Keratinocyte (primary cell): ENCODE data around the gene TACR2. TPM values are rescaled to one million over a fixed set of nuclear protein-coding genes. Genes with fewer than 3 reads are reported as not detected.

ENCODE experiments used
- DNase-seq: peaks from one replicate; pipeline ENCODE4 v3.0.0-alpha.2; 2011; ENCODE audit warnings: low read depth, missing footprints, low spot score
- FAIRE-seq: peaks from 2 replicates; lab custom pipeline; 2011; peaks lifted over from hg19 to GRCh38; lab: Jason Lieb, UNC
- H2AFZ ChIP-seq: 2 replicates; pipeline ENCODE4 v1.6.0; 2012; ENCODE audit warnings: low read length, control low read depth, inconsistent platforms; ENCODE audit not compliant: control insufficient read depth
- H3K27ac ChIP-seq: 2 replicates; pipeline ENCODE4 v1.5.1; 2011; ENCODE audit warnings: low read length; ENCODE audit not compliant: control insufficient read depth, insufficient read depth
- H3K27me3 ChIP-seq: 3 replicates; pipeline ENCODE4 v1.6.0; 2011; ENCODE audit warnings: low read length; ENCODE audit not compliant: control insufficient read depth, insufficient read depth; ENCODE audit errors: extremely low read depth
- H3K36me3 ChIP-seq, 2 experiments: 2 replicates in 1 of 2; 3 replicates in 1 of 2; pipeline ENCODE4 v1.5.1; 2011; ENCODE audit warnings: low read length in 2 of 2, mild to moderate bottlenecking in 1 of 2; ENCODE audit not compliant: control insufficient read depth in 2 of 2, insufficient read depth in 2 of 2; ENCODE audit errors: extremely low read depth in 1 of 2
- H3K4me1 ChIP-seq: 3 replicates; pipeline ENCODE4 v1.5.1; 2011; ENCODE audit warnings: low read length; ENCODE audit not compliant: control insufficient read depth, insufficient read depth; ENCODE audit errors: extremely low read depth
- H3K4me2 ChIP-seq: 3 replicates; pipeline ENCODE4 v1.6.0; 2011; ENCODE audit warnings: low read depth, low read length; ENCODE audit not compliant: control insufficient read depth, insufficient read depth; ENCODE audit errors: extremely low read depth
- H3K4me3 ChIP-seq, 3 experiments: fragments of 200-600 bp in 1 of 3; sonication (generic) in 1 of 3; 2 replicates in 2 of 3; 3 replicates in 1 of 3; pipeline ENCODE4 v1.5.1; 2011 to 2016; ENCODE audit warnings: low read length in 3 of 3, mild to moderate bottlenecking in 3 of 3, control low read depth in 2 of 3, inconsistent platforms in 1 of 3, low read depth in 1 of 3, mixed read lengths in 1 of 3, mixed run types in 1 of 3, moderate library complexity in 1 of 3; ENCODE audit not compliant: control insufficient read depth in 2 of 3, insufficient read depth in 2 of 3; ENCODE audit errors: extremely low read depth in 1 of 3
- H3K79me2 ChIP-seq: 2 replicates; pipeline ENCODE4 v1.6.0; 2012; ENCODE audit warnings: low read length; ENCODE audit not compliant: control insufficient read depth, insufficient read depth
- H3K9ac ChIP-seq: 3 replicates; pipeline ENCODE4 v1.6.0; 2011; ENCODE audit warnings: low read length; ENCODE audit not compliant: control insufficient read depth, insufficient read depth; ENCODE audit errors: extremely low read depth
- H3K9me1 ChIP-seq: 3 replicates; pipeline ENCODE4 v1.6.0; 2011; ENCODE audit warnings: low read length; ENCODE audit not compliant: control insufficient read depth, insufficient read depth; ENCODE audit errors: extremely low read depth
- H3K9me3 ChIP-seq: 2 replicates; pipeline ENCODE4 v1.5.1; 2012; ENCODE audit warnings: low read depth, low read length; ENCODE audit not compliant: control insufficient read depth
- H4K20me1 ChIP-seq: 3 replicates; pipeline ENCODE4 v1.6.0; 2011; ENCODE audit warnings: low read length; ENCODE audit not compliant: control insufficient read depth, insufficient read depth; ENCODE audit errors: extremely low read depth
- EZH2 ChIP-seq: IDR thresholded peaks from one replicate; pipeline ENCODE4 v1.6.1; 2012; ENCODE audit warnings: inconsistent platforms, mild to moderate bottlenecking, low read length, moderate library complexity
- dilution Hi-C: fragments of 300-500 bp; cut with MboI; formaldehyde crosslinking; loops from one replicate; pipeline ENCODE4 v1.7.0; 2020; ENCODE audit warnings: low sequenced_read_pairs; ENCODE audit not compliant: extremely low pct_ligation_motif_present
- polyA plus RNA-seq, 5 experiments: library from polyadenylated mRNA; depleted of rRNA in 3 of 5; stranded (reverse) in 3 of 5; stranded (forward) in 1 of 5; unstranded in 1 of 5; fragments of >200 nt; gene quantifications; 1 replicate in 1 of 5; 2 replicates in 3 of 5; 3 replicates in 1 of 5; pipeline versions ENCODE4 v1.2.1 to v1.2.3, GENCODE V29; 2011 to 2012; ENCODE audit warnings: missing spikeins in 2 of 5, low read depth in 1 of 5, low replicate concordance in 1 of 5
- TF ChIP-seq, protein P1 (sequence below), 3 experiments: IDR thresholded peaks in 1 of 3; conservative IDR thresholded peaks in 1 of 3; optimal IDR thresholded peaks in 1 of 3; 2 replicates in 2 of 3; 3 replicates in 1 of 3; pipeline versions ENCODE3 to v1.5.1; 2011; ENCODE audit warnings: low read length in 3 of 3, mild to moderate bottlenecking in 3 of 3, moderate library complexity in 2 of 3, control low read depth in 1 of 3, inconsistent platforms in 1 of 3; ENCODE audit not compliant: insufficient read depth in 2 of 3; ENCODE audit errors: extremely low read depth in 1 of 3

Gene TACR2
- polyA plus RNA-seq, 1 donor (not counting 4 experiments of a cell fraction or from before 2014, with no cell fraction given): 0.07 TPM

DNA sequence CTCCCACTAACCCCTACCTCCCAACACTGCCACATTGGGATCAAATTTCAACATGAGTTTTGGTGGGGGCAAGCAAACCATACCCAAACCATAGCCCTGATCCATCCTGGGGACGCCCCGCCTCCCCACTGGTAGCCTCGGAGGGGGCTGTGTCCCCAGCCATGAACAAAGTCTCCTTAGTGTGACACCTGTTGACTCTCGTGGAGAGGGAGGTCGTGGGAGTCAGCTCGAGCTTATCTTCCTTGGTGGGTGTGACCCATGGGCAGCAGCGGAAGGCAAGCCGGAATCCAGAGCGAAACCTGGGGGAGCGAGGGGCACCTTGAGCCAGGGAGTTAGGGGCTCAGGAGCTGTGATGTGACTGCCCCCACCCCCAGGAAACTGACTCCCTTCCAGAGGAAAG is 11.9 kb downstream of the TACR2 start:
- H3K27ac ChIP-seq: no peak overlapping the region

DNA sequence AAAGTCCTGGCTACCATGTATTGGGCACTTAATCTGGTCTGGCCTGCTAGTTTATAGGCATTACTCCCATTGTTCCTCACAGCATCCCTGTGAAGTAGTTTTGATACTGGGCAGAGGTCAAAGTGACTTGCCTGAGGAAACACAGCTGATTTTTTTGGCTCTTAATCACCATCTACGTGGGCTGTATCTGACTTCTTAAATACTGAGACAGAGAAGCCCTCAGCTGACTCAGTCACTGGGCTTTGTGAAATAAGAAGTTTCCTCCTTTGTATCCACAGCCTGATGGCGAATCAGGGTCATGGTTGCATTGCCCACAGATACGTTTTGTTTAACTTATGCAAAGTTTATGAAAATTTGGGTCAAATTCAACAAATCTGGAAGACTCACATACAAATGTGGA is 13.2 kb downstream of the TACR2 start:
- Histone ChIP-seq H3K4me2 (no peak overlapping the region), H3K27me3 (no peaks in the 10 kb centered on the region), H3K36me3 (peaks cover 15 to 21% of the 10 kb centered on the region in 2 experiments), H3K79me2 (no peaks in the 10 kb centered on the region), H3K9ac (no peak overlapping the region), H3K9me1 (peaks cover 4% of the 10 kb centered on the region), H3K4me3 (no peak overlapping the region), H4K20me1 (peaks cover 2% of the 10 kb centered on the region), H3K4me1 (peaks cover 24% of the 10 kb centered on the region), H3K27ac (no peak overlapping the region), H3K9me3 (no peaks in the 10 kb centered on the region), H2AFZ (no peak overlapping the region)
- FAIRE-seq (no peak), DNase-seq (no peak)
- dilution Hi-C loops: no loop called here
- no peak for TF ChIP-seq EZH2
- TF ChIP-seq, protein P1, sequence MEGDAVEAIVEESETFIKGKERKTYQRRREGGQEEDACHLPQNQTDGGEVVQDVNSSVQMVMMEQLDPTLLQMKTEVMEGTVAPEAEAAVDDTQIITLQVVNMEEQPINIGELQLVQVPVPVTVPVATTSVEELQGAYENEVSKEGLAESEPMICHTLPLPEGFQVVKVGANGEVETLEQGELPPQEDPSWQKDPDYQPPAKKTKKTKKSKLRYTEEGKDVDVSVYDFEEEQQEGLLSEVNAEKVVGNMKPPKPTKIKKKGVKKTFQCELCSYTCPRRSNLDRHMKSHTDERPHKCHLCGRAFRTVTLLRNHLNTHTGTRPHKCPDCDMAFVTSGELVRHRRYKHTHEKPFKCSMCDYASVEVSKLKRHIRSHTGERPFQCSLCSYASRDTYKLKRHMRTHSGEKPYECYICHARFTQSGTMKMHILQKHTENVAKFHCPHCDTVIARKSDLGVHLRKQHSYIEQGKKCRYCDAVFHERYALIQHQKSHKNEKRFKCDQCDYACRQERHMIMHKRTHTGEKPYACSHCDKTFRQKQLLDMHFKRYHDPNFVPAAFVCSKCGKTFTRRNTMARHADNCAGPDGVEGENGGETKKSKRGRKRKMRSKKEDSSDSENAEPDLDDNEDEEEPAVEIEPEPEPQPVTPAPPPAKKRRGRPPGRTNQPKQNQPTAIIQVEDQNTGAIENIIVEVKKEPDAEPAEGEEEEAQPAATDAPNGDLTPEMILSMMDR (optimal IDR thresholded peaks at IDR 0.05 in 1 of 3, IDR thresholded peaks at IDR 0.05 in 1 of 3, conservative IDR thresholded peaks at IDR 0.05 in 1 of 3; ENCODE audit: extremely low read depth in 1 of 3, insufficient read depth in 2 of 3, low read length in 3 of 3): no peak

More for the DNA sequence above, 11.9 kb downstream of the TACR2 start:
- no peak overlapping the region for H3K4me3 ChIP-seq
- peaks cover 11 to 16% of the 10 kb centered on the region in 2 experiments for H3K36me3 ChIP-seq
- no peaks in the 10 kb centered on the region for H4K20me1 ChIP-seq
- H3K4me1 ChIP-seq: peaks cover 27% of the 10 kb centered on the region
- H2AFZ ChIP-seq: no peak overlapping the region
- TF ChIP-seq, protein P1 (optimal IDR thresholded peaks at IDR 0.05 in 1 of 3, IDR thresholded peaks at IDR 0.05 in 1 of 3, conservative IDR thresholded peaks at IDR 0.05 in 1 of 3; ENCODE audit: extremely low read depth in 1 of 3, insufficient read depth in 2 of 3, low read length in 3 of 3): no peak
- no peak for TF ChIP-seq EZH2
- H3K9ac ChIP-seq: no peak overlapping the region
- no peaks in the 10 kb centered on the region for H3K79me2 ChIP-seq
- H3K9me1 ChIP-seq: peaks cover 4% of the 10 kb centered on the region
- FAIRE-seq: no peak
- H3K4me2 ChIP-seq: no peak overlapping the region
- dilution Hi-C loops: no loop called here
- no peaks in the 10 kb centered on the region for H3K9me3 ChIP-seq
- DNase-seq: no peak
- no peaks in the 10 kb centered on the region for H3K27me3 ChIP-seq
